ENCODE results near the gene ZDHHC7. TPM values are rescaled to one million over a fixed set of nuclear protein-coding genes. Genes with fewer than 3 reads are reported as not detected.

Gene ZDHHC7
- total RNA-seq, 4 donors from 2014 or later = 45.6 to 68.8 (median 54.3) TPM

DNA sequence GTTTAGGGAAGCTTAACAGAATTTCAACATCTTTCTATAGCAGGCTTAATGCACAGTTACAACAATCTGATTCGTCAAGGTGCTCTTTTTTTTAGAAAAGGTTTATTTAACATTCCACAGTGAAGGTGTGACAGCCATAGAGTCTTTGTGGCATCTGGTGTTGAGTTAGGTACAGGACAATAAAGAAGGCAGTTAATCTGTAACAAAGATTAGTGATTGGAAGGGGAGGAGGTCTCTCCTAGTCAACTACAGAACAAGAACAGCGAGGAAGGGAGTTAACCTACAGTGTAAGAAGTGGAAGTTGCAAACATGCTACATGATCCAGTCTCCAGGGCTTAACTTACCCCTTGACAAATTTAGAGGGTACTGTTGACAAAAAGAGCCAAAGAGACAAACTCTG is 3.0 kb upstream of the ZDHHC7 start:
- H3K4me1 ChIP-seq = peaks cover 17 to 30% (median 22%) of the 10 kb centered on the region in 4 donors
- no peak overlapping the region for H3K27ac ChIP-seq (replicated peaks in 1 of 4)
- TF ChIP-seq, protein P1, sequence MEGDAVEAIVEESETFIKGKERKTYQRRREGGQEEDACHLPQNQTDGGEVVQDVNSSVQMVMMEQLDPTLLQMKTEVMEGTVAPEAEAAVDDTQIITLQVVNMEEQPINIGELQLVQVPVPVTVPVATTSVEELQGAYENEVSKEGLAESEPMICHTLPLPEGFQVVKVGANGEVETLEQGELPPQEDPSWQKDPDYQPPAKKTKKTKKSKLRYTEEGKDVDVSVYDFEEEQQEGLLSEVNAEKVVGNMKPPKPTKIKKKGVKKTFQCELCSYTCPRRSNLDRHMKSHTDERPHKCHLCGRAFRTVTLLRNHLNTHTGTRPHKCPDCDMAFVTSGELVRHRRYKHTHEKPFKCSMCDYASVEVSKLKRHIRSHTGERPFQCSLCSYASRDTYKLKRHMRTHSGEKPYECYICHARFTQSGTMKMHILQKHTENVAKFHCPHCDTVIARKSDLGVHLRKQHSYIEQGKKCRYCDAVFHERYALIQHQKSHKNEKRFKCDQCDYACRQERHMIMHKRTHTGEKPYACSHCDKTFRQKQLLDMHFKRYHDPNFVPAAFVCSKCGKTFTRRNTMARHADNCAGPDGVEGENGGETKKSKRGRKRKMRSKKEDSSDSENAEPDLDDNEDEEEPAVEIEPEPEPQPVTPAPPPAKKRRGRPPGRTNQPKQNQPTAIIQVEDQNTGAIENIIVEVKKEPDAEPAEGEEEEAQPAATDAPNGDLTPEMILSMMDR (IDR thresholded peaks at IDR 0.05) = no peak
- no peak for TF ChIP-seq POLR2A (IDR thresholded peaks at IDR 0.05; ENCODE audit: low read depth)
- H3K27me3 ChIP-seq = no peaks in the 10 kb centered on the region
- intact Hi-C loops (cut with DNase I) = no loop called here
- no peak for DNase-seq (ENCODE audit: extremely low spot score)
- no peaks in the 10 kb centered on the region for H3K9me3 ChIP-seq
- 88% methylated on average over 2 of the region's 2 CpGs for WGBS
- H3K36me3 ChIP-seq = no peaks in the 10 kb centered on the region
- no peak overlapping the region for H3K4me3 ChIP-seq

DNA sequence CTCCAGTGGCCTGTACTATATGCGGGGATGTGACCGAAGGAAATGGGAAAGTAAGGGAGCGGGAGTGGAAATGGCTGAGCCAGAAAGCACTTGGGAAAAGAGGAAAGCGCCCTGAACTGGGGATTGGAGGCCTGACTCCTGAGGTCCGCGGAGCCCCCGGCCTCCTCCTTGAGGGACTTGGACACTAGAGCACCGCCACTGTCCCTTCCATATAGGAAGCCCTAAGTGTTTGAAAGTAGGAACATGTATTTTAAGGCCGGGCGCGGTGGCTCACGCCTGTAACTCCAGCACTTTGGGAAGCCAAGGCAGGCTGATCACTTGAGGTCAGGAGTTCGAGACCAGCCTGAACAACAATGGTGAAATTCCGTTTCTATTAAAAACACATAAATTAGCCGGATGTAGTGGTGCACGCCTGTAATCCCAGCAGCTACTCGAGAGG is 530 bp upstream of the ZDHHC7 start:
- peak overlapping the region; percentile 71 to 98 (median 86) for H3K4me3 ChIP-seq
- peaks cover 38 to 52% (median 45%) of the 10 kb centered on the region in 4 donors for H3K4me1 ChIP-seq
- 14% methylated on average over 17 of the region's 17 CpGs for WGBS
- H3K9me3 ChIP-seq = no peaks in the 10 kb centered on the region
- H3K36me3 ChIP-seq = no peaks in the 10 kb centered on the region
- H3K27me3 ChIP-seq = no peaks in the 10 kb centered on the region
- no peak for DNase-seq (ENCODE audit: extremely low spot score)
- H3K27ac ChIP-seq (replicated peaks in 1 of 4) = peak overlapping the region; percentile 95 to 98 (median 97)
- intact Hi-C loops (cut with DNase I) = no loop called here
- TF ChIP-seq POLR2AphosphoS5 (IDR thresholded peaks at IDR 0.05) (no peak), EP300 (IDR thresholded peaks at IDR 0.05) (no peak), POLR2A (IDR thresholded peaks at IDR 0.05; ENCODE audit: low read depth) (no peak)
- TF ChIP-seq, protein P1 (IDR thresholded peaks at IDR 0.05) = no peak

DNA sequence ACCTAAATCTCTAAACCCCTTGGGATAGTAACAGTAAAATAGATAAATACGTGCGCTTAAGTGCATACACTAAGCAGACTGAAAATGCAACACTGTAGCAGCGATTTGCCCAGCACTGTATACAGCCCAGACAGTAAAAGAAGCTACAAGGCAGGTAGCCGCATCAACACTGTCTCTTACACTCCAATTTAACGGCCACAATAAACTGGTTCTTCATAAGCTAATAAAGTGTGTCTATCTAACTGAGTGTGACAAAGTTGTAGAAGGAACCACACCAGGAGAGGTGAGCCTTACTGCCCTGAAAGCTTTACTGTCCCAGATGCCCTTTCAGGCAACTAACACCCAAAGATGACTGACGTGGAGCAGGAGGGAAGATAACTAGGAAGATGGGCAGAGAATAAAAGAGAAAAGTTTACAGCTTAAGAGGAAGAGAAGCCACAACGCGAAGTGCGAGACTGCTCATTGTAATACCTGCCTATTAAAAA is 847 bp downstream of the ZDHHC7 start:
- 25% methylated on average over 9 of the region's 9 CpGs for WGBS
- peak overlapping the region; percentile 71 to 98 (median 86) for H3K4me3 ChIP-seq
- no peak for TF ChIP-seq POLR2A (IDR thresholded peaks at IDR 0.05; ENCODE audit: low read depth)
- no peak for TF ChIP-seq POLR2AphosphoS5 (IDR thresholded peaks at IDR 0.05)
- TF ChIP-seq EP300 (IDR thresholded peaks at IDR 0.05) = no peak
- TF ChIP-seq, protein P1 (IDR thresholded peaks at IDR 0.05) = no peak
- H3K36me3 ChIP-seq = no peaks in the 10 kb centered on the region
- no peaks in the 10 kb centered on the region for H3K9me3 ChIP-seq
- H3K4me1 ChIP-seq = peaks cover 49 to 65% (median 59%) of the 10 kb centered on the region in 4 donors
- intact Hi-C loops (cut with DNase I) = no loop called here
- H3K27me3 ChIP-seq = no peaks in the 10 kb centered on the region
- peak overlapping the region; percentile 95 to 98 (median 97) for H3K27ac ChIP-seq (replicated peaks in 1 of 4)
- DNase-seq (ENCODE audit: extremely low spot score) = no peak

DNA sequence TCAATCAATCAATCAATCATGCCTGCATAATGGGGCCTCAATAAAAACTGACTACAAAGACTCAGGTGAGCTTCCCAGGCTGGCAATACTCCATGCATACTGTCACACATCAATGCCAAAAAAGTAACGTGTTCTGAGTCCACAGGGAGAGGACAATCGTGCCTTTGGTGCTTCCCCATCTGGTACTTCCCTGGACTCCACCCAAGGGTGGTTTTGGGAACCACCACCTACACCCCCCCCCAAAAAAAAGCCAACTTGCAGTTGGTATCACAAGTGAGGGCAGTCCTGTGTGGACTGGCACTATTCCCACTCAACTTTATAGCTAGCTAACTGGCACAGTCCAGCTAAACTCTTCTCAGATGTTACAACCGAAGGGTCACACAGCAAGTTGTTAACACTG is 3.1 kb downstream of the ZDHHC7 start:
- H3K4me1 ChIP-seq = peaks cover 71 to 88% (median 81%) of the 10 kb centered on the region in 4 donors
- H3K27me3 ChIP-seq = no peaks in the 10 kb centered on the region
- H3K36me3 ChIP-seq = no peaks in the 10 kb centered on the region
- TF ChIP-seq POLR2A (IDR thresholded peaks at IDR 0.05; ENCODE audit: low read depth) (no peak), POLR2AphosphoS5 (IDR thresholded peaks at IDR 0.05) (no peak), EP300 (IDR thresholded peaks at IDR 0.05) (no peak)
- TF ChIP-seq, protein P1 (IDR thresholded peaks at IDR 0.05) = no peak
- intact Hi-C loops (cut with DNase I) = no loop called here
- no peak for DNase-seq (ENCODE audit: extremely low spot score)
- WGBS = 75% methylated on average over 3 of the region's 3 CpGs
- no peak overlapping the region for H3K4me3 ChIP-seq
- peak overlapping the region; percentile 46 to 88 (median 82) for H3K27ac ChIP-seq (replicated peaks in 1 of 4)
- no peaks in the 10 kb centered on the region for H3K9me3 ChIP-seq
